Measurements from ENCODE around the gene CHAT. TPM values are rescaled to one million over a fixed set of nuclear protein-coding genes. Genes with fewer than 3 reads are reported as not detected.
"Not testable (repeated sequence)": the region's sequence is repeated elsewhere in the genome, so short reads cannot be mapped to it uniquely, and the experiment has no call there.

CHAT gene
- total RNA-seq, 4 donors from 2014 or later, result not detected

GRCh38 chr10:49667991-49668390 is 54.2 kb downstream of the CHAT start:
- no peak overlapping the region for H3K27ac ChIP-seq
- no peak for DNase-seq (ENCODE audit: low spot score in 2 of 2)
- H3K36me3 ChIP-seq, result no peaks in the 10 kb centered on the region
- H3K9me3 ChIP-seq, result peaks cover 0 to 3% (median 0%) of the 10 kb centered on the region in 4 donors
- H3K27me3 ChIP-seq, result no peaks in the 10 kb centered on the region
- H3K4me1 ChIP-seq, result no peaks in the 10 kb centered on the region
- no peak overlapping the region for H3K4me3 ChIP-seq
- 72 to 76% methylated on average over 2 of the region's 2 CpGs for WGBS, 2 donors
- TF ChIP-seq CTCF (IDR thresholded peaks at IDR 0.05) (no peak), EP300 (IDR thresholded peaks at IDR 0.05) (no peak), POLR2A (IDR thresholded peaks at IDR 0.05) (no peak)

GRCh38 chr10:49668684-49669083 is 54.8 kb downstream of the CHAT start:
- peaks cover 0 to 3% (median 0%) of the 10 kb centered on the region in 4 donors for H3K9me3 ChIP-seq
- no peak overlapping the region for H3K27ac ChIP-seq
- H3K36me3 ChIP-seq, result no peaks in the 10 kb centered on the region
- TF ChIP-seq EP300 (IDR thresholded peaks at IDR 0.05) (no peak), CTCF (IDR thresholded peaks at IDR 0.05) (no peak), POLR2A (IDR thresholded peaks at IDR 0.05) (no peak)
- no peak overlapping the region for H3K4me3 ChIP-seq
- H3K4me1 ChIP-seq, result no peaks in the 10 kb centered on the region
- H3K27me3 ChIP-seq, result no peaks in the 10 kb centered on the region
- 63 to 70% methylated on average over 6 of the region's 6 CpGs for WGBS, 2 donors
- DNase-seq (ENCODE audit: low spot score in 2 of 2), result no peak

GRCh38 chr10:49678827-49679479 is 65.1 kb downstream of the CHAT start:
- Histone ChIP-seq H3K27me3 (no peaks in the 10 kb centered on the region), H3K4me3 (no peak overlapping the region), H3K27ac (no peak overlapping the region), H3K36me3 (no peaks in the 10 kb centered on the region), H3K4me1 (peaks cover 0 to 4% (median 0%) of the 10 kb centered on the region in 4 donors), H3K9me3 (peaks cover 0 to 40% (median 0%) of the 10 kb centered on the region in 4 donors)
- WGBS, 2 donors, result 14 to 24% methylated on average over 19 of the region's 19 CpGs
- TF ChIP-seq POLR2A (IDR thresholded peaks at IDR 0.05), result no peak
- no peak for TF ChIP-seq EP300 (IDR thresholded peaks at IDR 0.05)
- no peak for TF ChIP-seq CTCF (IDR thresholded peaks at IDR 0.05)
- no peak for DNase-seq (ENCODE audit: low spot score in 2 of 2)

- no peak within 1 kb of the TSS for H3K4me3 ChIP-seq
- peaks cover 0 to 4% (median 0%) of the 10 kb centered on the region in 4 donors for H3K4me1 ChIP-seq
- peaks cover 0 to 40% (median 0%) of the 10 kb centered on the region in 4 donors for H3K9me3 ChIP-seq
- no peak within 1 kb of the TSS for H3K27ac ChIP-seq
- H3K36me3 ChIP-seq, result no peaks in the 10 kb centered on the region
- 12 to 33% methylated on average over 8 to 29 of the region's 36 CpGs for WGBS, 2 donors
- TF ChIP-seq CTCF (IDR thresholded peaks at IDR 0.05), result no peak
- no peak for TF ChIP-seq EP300 (IDR thresholded peaks at IDR 0.05)
- TF ChIP-seq POLR2A (IDR thresholded peaks at IDR 0.05), result no peak
- no peaks in the 10 kb centered on the region for H3K27me3 ChIP-seq
- DNase-seq (ENCODE audit: low spot score in 2 of 2), result no peak
Measured at GRCh38 chr10:49679480-49679893, 65.7 kb downstream of the CHAT start, which contains the start of gene C10orf53. TSS of gene C10orf53 (plus strand) at chr10:49679651. CDS start at chr10:49679698, 47 bp downstream.

- DNase-seq (ENCODE audit: low spot score in 2 of 2); H3K4me3 ChIP-seq; H3K36me3 ChIP-seq; H3K27ac ChIP-seq; H3K27me3 ChIP-seq; H3K4me1 ChIP-seq: not testable (repeated sequence)
- peaks cover 0 to 53% (median 0%) of the 10 kb centered on the region in 4 donors for H3K9me3 ChIP-seq
- WGBS, 2 donors, result 77 to 84% methylated on average over 2 to 3 of the region's 5 CpGs
Measured at GRCh38 chr10:49682449-49682848, 68.6 kb downstream of the CHAT start.

All from tibial nerve (tissue), 4 donors.